K562 (cell line): Measurements from ENCODE around the gene C4BPB. TPM values are rescaled to one million over a fixed set of nuclear protein-coding genes. Genes with fewer than 3 reads are reported as not detected.
A peak's percentile ranks its signal among the peaks of the same experiment; 100 is the strongest.

Experiments
- ATAC-seq: fragments of 200-7000 bp; cut with Tn5 transposase; 3 replicates; pipeline ENCODE4 v1.9.1; 2020; ENCODE audit warnings: moderate library complexity
- BruUV-seq: library from RNA; stranded (reverse); fragments of 400-500 nt; replicated peaks from 2 replicates; lab custom pipeline; 2021; lab: Mats Ljungman, UMichigan
- CTCF ChIA-PET: fragments of 300-600 bp; formaldehyde crosslinking; extraction: SDS; loops from one replicate; lab custom pipeline; 2021; ENCODE audit warnings: low intra/inter-chr PET ratio; lab: Yijun Ruan, JAX
- POLR2A ChIA-PET: fragments of 300-600, 350-650 bp; sonication (Branson Sonifier 250); formaldehyde crosslinking; extraction: SDS; loops from one replicate; lab custom pipeline; 2021; ENCODE audit warnings: antibody characterized with exemption, inconsistent platforms; lab: Yijun Ruan, JAX
- DNase-seq, 4 experiments: peaks; one replicate each; pipeline versions ENCODE4 v3.0.0 to v3.0.0-alpha.2; 2011 to 2018; ENCODE audit warnings: low spot score in 3 of 4, mixed read lengths in 3 of 4; ENCODE audit errors: extremely low read depth in 1 of 4
- FAIRE-seq: peaks from 2 replicates; lab custom pipeline; 2011; peaks lifted over from hg19 to GRCh38; lab: Jason Lieb, UNC
- H2AFZ ChIP-seq: 2 replicates; pipeline ENCODE4 v1.6.0; 2011; ENCODE audit warnings: low read depth, low read length, control low read depth, inconsistent platforms
- H3K27ac ChIP-seq: fragments of 200-600 bp; 3 replicates; pipeline ENCODE4 v1.8.0; 2011; ENCODE audit warnings: low read depth, mild to moderate bottlenecking, control low read depth, inconsistent platforms, low read length, moderate library complexity, mixed read lengths; ENCODE audit errors: extremely low read depth
- H3K27me3 ChIP-seq, 2 experiments: fragments of 300-600 bp in 1 of 2; 2 replicates in 1 of 2; 3 replicates in 1 of 2; pipeline versions ENCODE4 v1.6.0 to v1.8.0; 2011; ENCODE audit warnings: inconsistent platforms in 2 of 2, low read length in 2 of 2, mild to moderate bottlenecking in 1 of 2, mixed read lengths in 1 of 2, moderate library complexity in 1 of 2; ENCODE audit not compliant: control insufficient read depth in 2 of 2, insufficient read depth in 2 of 2
- H3K36me3 ChIP-seq: fragments of 300-600 bp; 3 replicates; pipeline ENCODE4 v1.8.0; 2011; ENCODE audit warnings: mild to moderate bottlenecking, low read length, inconsistent platforms; ENCODE audit not compliant: control insufficient read depth, insufficient read depth
- H3K4me1 ChIP-seq, 2 experiments: fragments of 200-600 bp in 1 of 2; replicated peaks in 1 of 2; 2 replicates in 1 of 2; 3 replicates in 1 of 2; pipeline versions ENCODE4 v1.5.1 to v1.8.0; 2011; ENCODE audit warnings: inconsistent platforms in 2 of 2, low read length in 2 of 2, mild to moderate bottlenecking in 1 of 2, mixed read lengths in 1 of 2, moderate library complexity in 1 of 2; ENCODE audit not compliant: control insufficient read depth in 2 of 2, insufficient read depth in 2 of 2
- H3K4me2 ChIP-seq: 2 replicates; pipeline ENCODE4 v1.6.1; 2011; ENCODE audit warnings: low read length, control low read depth, inconsistent platforms, mixed read lengths; ENCODE audit not compliant: insufficient read depth
- H3K4me3 ChIP-seq: fragments of 200-600 bp; sonication (generic), shearing (Covaris generic); 2 replicates; pipeline ENCODE4 v1.5.1; 2016; ENCODE audit warnings: control low read depth, inconsistent platforms
- H3K79me2 ChIP-seq: fragments of 200-600 bp; 3 replicates; pipeline ENCODE4 v1.8.0; 2011; ENCODE audit warnings: low read length, inconsistent platforms; ENCODE audit not compliant: control insufficient read depth, insufficient read depth
- H3K9ac ChIP-seq, 2 experiments: 2 replicates each; pipeline versions ENCODE4 v1.6.0 to v1.6.1; 2011; ENCODE audit warnings: low read depth in 2 of 2, low read length in 2 of 2, control low read depth in 1 of 2, inconsistent platforms in 1 of 2, mild to moderate bottlenecking in 1 of 2, mixed read lengths in 1 of 2; ENCODE audit not compliant: insufficient read depth in 1 of 2
- H3K9me1 ChIP-seq: one replicate; pipeline ENCODE4 v1.6.0; 2011; ENCODE audit warnings: inconsistent platforms, mild to moderate bottlenecking, low read length, moderate library complexity; ENCODE audit not compliant: control insufficient read depth, insufficient read depth
- H3K9me3 ChIP-seq: replicated peaks from 2 replicates; pipeline ENCODE4 v1.5.1; 2011; ENCODE audit warnings: low read depth, low read length, inconsistent platforms; ENCODE audit not compliant: control insufficient read depth, insufficient read depth
- H4K20me1 ChIP-seq: replicated peaks from 2 replicates; pipeline ENCODE4 v1.6.1; 2011; ENCODE audit warnings: low read length, inconsistent platforms, mixed read lengths; ENCODE audit not compliant: control insufficient read depth, insufficient read depth
- IRF2 ChIP-seq: sonication (generic); formaldehyde crosslinking; IDR thresholded peaks from 2 replicates; pipeline ENCODE4 v1.8.1; 2022; ENCODE audit warnings: mild to moderate bottlenecking, missing genetic modification reagents
- SETDB1 ChIP-seq: IDR thresholded peaks from one replicate; pipeline ENCODE4 v1.6.1; 2012; ENCODE audit warnings: low read length, control low read depth, inconsistent platforms
- STAT5B ChIP-seq: fragments of 250-450 bp; sonication (Bioruptor Pico); IDR thresholded peaks from 2 replicates; pipeline ENCODE4 v1.8.0; 2021; ENCODE audit warnings: mild to moderate bottlenecking, inconsistent platforms
- ZBED1 ChIP-seq: IDR thresholded peaks from 2 replicates; pipeline ENCODE4 v1.6.1; 2014
- ZC3H11A ChIP-seq: IDR thresholded peaks from 2 replicates; pipeline ENCODE4 v1.6.1; 2012; ENCODE audit warnings: low read depth, low read length, improper control_type of control experiment
- ZNF124 ChIP-seq: sonication (generic); formaldehyde crosslinking; IDR thresholded peaks from 2 replicates; pipeline ENCODE4 v1.8.1; 2022; ENCODE audit warnings: missing genetic modification reagents
- ZNF282 ChIP-seq: sonication (generic); formaldehyde crosslinking; IDR thresholded peaks from 2 replicates; pipeline ENCODE4 v1.8.1; 2023; ENCODE audit warnings: missing genetic modification reagents
- ZNF324 ChIP-seq: fragments of 250-450 bp; sonication (Bioruptor Pico); IDR thresholded peaks from 2 replicates; pipeline ENCODE4 v1.4.0; 2020; ENCODE audit warnings: mild to moderate bottlenecking
- WGBS: fragments of 100-300 bp; shearing (Covaris generic); methylation state at CpG from one replicate; pipeline ENCODE4 v1.1.6; 2016; ENCODE audit warnings: low coverage, mixed read lengths; ENCODE audit not compliant: insufficient coverage; ENCODE audit errors: missing lambda C conversion rate; 5-methylcytosine and 5-hydroxymethylcytosine counted together
- in situ Hi-C: fragments of 300-500 bp; cut with MboI; formaldehyde crosslinking; loops from 4 replicates; pipeline ENCODE4 v1.15.0; 2018; ENCODE audit warnings: inconsistent platforms, mixed read lengths
- intact Hi-C: fragments of 100-400 bp; cut with micrococcal nuclease; formaldehyde crosslinking; loops from 2 replicates; pipeline ENCODE4 v1.14.2; 2022
- polyA plus RNA-seq, 8 experiments: library from polyadenylated mRNA; depleted of rRNA in 4 of 8; stranded (reverse) in 5 of 8; unstranded in 3 of 8; fragments of >200 nt; fragmentation: Nextera tagmentation in 2 of 8; fragmentation: Illumina TruSeq in 1 of 8; extraction: Ambion mirVana in 2 of 8; extraction: Trizol in 1 of 8; gene quantifications; 2 replicates each; pipeline versions ENCODE4 v1.2.1 to v1.2.3, GENCODE V29; 2011 to 2014; ENCODE audit warnings: inconsistent platforms in 1 of 8, missing spikeins in 1 of 8
- total RNA-seq, 7 experiments: library from RNA; depleted of rRNA in 6 of 7; stranded (reverse); fragments of >200 nt in 6 of 7; fragmentation: Illumina TruSeq in 2 of 7; extraction: Trizol in 2 of 7; gene quantifications; 2 replicates each; pipeline versions ENCODE4 v1.2.1 to v1.2.3, GENCODE V29; 2011 to 2021; ENCODE audit warnings: low replicate concordance in 1 of 7
- TF ChIP-seq, protein P1 (sequence below): sonication (generic); formaldehyde crosslinking; IDR thresholded peaks from 2 replicates; pipeline ENCODE4 v1.8.0; 2022; ENCODE audit warnings: mild to moderate bottlenecking, missing genetic modification reagents
- TF ChIP-seq, protein P2 (sequence below): sonication (generic); formaldehyde crosslinking; IDR thresholded peaks from 2 replicates; pipeline ENCODE4 v1.9.0; 2022; ENCODE audit warnings: mild to moderate bottlenecking, missing genetic modification reagents
- TF ChIP-seq, protein P3 (sequence below): fragments of 250-450 bp; sonication (Bioruptor Pico); IDR thresholded peaks from 2 replicates; pipeline ENCODE4 v1.4.0; 2020; ENCODE audit warnings: mild to moderate bottlenecking
- TF ChIP-seq, protein P4 (sequence below): sonication (generic); formaldehyde crosslinking; IDR thresholded peaks from 2 replicates; pipeline ENCODE4 v1.9.0; 2022; ENCODE audit warnings: mild to moderate bottlenecking, missing genetic modification reagents

C4BPB gene
- total and polyA plus RNA-seq, 9 of the 15 experiments (the other 6 are each of a cell fraction or from before 2014, with no cell fraction given): not detected

DNA sequence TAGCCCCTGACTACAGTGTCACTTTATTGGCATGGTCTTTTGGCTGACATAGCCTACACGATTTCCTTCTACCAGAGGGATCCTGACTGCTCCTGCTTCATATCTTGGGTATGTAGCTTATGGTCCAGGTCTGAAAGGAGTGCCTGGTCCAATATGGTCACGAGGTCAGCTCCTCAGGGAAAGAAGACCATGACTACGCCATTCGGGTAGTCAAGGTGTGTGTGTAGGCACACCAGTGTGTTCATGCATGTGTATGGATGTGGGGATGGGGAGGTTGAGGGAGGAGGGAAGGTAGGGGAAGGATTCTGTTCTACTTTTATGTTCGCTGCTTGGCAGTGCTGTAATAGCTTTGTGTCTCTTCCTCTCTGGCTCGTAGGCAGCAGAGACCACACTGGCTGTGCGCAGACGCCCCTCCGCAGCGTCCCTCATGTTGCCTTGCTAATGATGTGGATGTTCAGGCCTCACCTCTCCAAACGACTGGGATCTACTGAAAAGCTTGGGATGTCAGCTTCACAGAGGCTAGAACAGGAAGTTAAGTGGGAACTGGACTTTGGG is 10.0 kb upstream of the C4BPB start:
- in situ Hi-C loops: loop anchor here (10.0 kb wide), 1 partner anchor 144 kb away; no protein-coding TSS in a partner anchor
- intact Hi-C loops: loop anchor here (5.0 to 10.0 kb wide), 3 partner anchors 264 to 604 kb away; partner anchors contain the start of gene IKBKE
- TF ChIP-seq ZNF124 (CRISPR knock-in tag) (peak; percentile 69; the same call in 1 of the 2 replicates), ZNF282 (CRISPR knock-in tag) (0 out of 2 replicates have a peak, but pooled peaks have one; percentile 47), IRF2 (CRISPR knock-in tag) (peak; percentile 55; the same call in 1 of the 2 replicates), ZC3H11A (no peak), ZBED1 (no peak), STAT5B (no peak), SETDB1 (no peak), ZNF324 (no peak)
- TF ChIP-seq, protein P1, sequence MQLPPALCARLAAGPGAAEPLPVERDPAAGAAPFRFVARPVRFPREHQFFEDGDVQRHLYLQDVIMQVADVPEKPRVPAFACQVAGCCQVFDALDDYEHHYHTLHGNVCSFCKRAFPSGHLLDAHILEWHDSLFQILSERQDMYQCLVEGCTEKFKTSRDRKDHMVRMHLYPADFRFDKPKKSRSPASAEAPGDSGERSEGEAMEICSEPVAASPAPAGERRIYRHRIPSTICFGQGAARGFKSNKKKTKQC: 0 out of 2 replicates have a peak, but pooled peaks have one; percentile 53
- TF ChIP-seq, protein P2, sequence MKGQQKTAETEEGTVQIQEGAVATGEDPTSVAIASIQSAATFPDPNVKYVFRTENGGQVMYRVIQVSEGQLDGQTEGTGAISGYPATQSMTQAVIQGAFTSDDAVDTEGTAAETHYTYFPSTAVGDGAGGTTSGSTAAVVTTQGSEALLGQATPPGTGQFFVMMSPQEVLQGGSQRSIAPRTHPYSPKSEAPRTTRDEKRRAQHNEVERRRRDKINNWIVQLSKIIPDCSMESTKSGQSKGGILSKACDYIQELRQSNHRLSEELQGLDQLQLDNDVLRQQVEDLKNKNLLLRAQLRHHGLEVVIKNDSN (CRISPR knock-in tag): peak; percentile 31; the same call in 1 of the 2 replicates
- TF ChIP-seq, protein P3, sequence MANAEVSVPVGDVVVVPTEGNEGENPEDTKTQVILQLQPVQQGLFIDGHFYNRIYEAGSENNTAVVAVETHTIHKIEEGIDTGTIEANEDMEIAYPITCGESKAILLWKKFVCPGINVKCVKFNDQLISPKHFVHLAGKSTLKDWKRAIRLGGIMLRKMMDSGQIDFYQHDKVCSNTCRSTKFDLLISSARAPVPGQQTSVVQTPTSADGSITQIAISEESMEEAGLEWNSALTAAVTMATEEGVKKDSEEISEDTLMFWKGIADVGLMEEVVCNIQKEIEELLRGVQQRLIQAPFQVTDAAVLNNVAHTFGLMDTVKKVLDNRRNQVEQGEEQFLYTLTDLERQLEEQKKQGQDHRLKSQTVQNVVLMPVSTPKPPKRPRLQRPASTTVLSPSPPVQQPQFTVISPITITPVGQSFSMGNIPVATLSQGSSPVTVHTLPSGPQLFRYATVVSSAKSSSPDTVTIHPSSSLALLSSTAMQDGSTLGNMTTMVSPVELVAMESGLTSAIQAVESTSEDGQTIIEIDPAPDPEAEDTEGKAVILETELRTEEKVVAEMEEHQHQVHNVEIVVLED: no peak
- TF ChIP-seq, protein P4, sequence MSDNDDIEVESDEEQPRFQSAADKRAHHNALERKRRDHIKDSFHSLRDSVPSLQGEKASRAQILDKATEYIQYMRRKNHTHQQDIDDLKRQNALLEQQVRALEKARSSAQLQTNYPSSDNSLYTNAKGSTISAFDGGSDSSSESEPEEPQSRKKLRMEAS: 0 out of 2 replicates have a peak, but pooled peaks have one; percentile 28
- BruUV-seq: no TSS peak
- no peaks in the 10 kb centered on the region for H4K20me1 ChIP-seq
- peaks cover 8% of the 10 kb centered on the region; the same call in 1 of the 3 replicates for H3K36me3 ChIP-seq
- H3K27ac ChIP-seq: no peak overlapping the region
- no peak overlapping the region for H3K4me3 ChIP-seq
- WGBS: 66% methylated on average over 11 of the region's 11 CpGs
- FAIRE-seq: no peak
- no peak overlapping the region for H3K4me2 ChIP-seq
- H3K27me3 ChIP-seq: no peaks in the 10 kb centered on the region
- H3K9me1 ChIP-seq: no peaks in the 10 kb centered on the region
- no peak overlapping the region for H2AFZ ChIP-seq
- ChIA-PET CTCF (interaction anchor here (0.9 to 3.0 kb wide), 9 partner anchors 28 to 594 kb away, joined by 3 to 34 read pairs (median 5); partner anchors contain the start of gene YOD1), POLR2A (interaction anchor here (0.6 kb wide), 1 partner anchor 442 kb away, joined by 3 read pairs; no protein-coding TSS in a partner anchor)
- no peak overlapping the region for H3K9ac ChIP-seq
- no peaks in the 10 kb centered on the region for H3K79me2 ChIP-seq
- ATAC-seq: no peak
- H3K4me1 ChIP-seq: peaks cover 0 to 10% of the 10 kb centered on the region in 2 experiments; a peak in 2 of 5 replicates
- H3K9me3 ChIP-seq: no peaks in the 10 kb centered on the region
- no peak for DNase-seq
